Peyer's patch (tissue), 4 donors: ENCODE results near the gene IL17RA. TPM values are rescaled to one million over a fixed set of nuclear protein-coding genes. Genes with fewer than 3 reads are reported as not detected.

Experiments used
- DNase-seq, 3 donors: peaks; one replicate each; pipeline ENCODE4 v3.0.0-alpha.2; 2017 to 2019
- H3K27ac ChIP-seq, 4 donors: fragments of 200-600 bp; sonication (generic); one replicate each; pipeline ENCODE4 v1.5.1; 2016 to 2019
- H3K27me3 ChIP-seq, 2 donors: fragments of 200-600 bp; sonication (generic); one replicate each; pipeline ENCODE4 v1.5.1; 2019
- H3K36me3 ChIP-seq, 3 donors: fragments of 200-600 bp; sonication (generic); one replicate each; pipeline ENCODE4 v1.5.1; 2016 to 2019
- H3K4me1 ChIP-seq, 4 donors: fragments of 200-600 bp; sonication (generic); one replicate each; pipeline ENCODE4 v1.5.1; 2016 to 2019
- H3K4me3 ChIP-seq, 4 donors: fragments of 200-600 bp; sonication (generic); 1 replicate in 3 of 4; 2 replicates in 1 of 4; pipeline ENCODE4 v1.5.1; 2016 to 2019; ENCODE audit warnings: mild to moderate bottlenecking in 1 of 4
- H3K9me3 ChIP-seq, 4 donors: fragments of 200-600 bp; sonication (generic); one replicate each; pipeline ENCODE4 v1.5.1; 2016 to 2019; ENCODE audit warnings: mild to moderate bottlenecking in 1 of 4
- POLR2A ChIP-seq, 2 donors: fragments of 450-650 bp; IDR thresholded peaks; one replicate each; pipeline ENCODE4 v1.5.1; 2017; ENCODE audit warnings: antibody characterized with exemption in 2 of 2, mild to moderate bottlenecking in 2 of 2, moderate library complexity in 2 of 2
- total RNA-seq, 4 donors: library from RNA; depleted of rRNA; stranded (reverse); fragments of >200 nt; gene quantifications; one replicate each; pipeline ENCODE4 v1.1.0, GENCODE V29; 2016
- TF ChIP-seq, protein P1 (sequence below), 6 experiments: fragments of 450-650 bp in 4 of 6; fragments of 200-600 bp in 2 of 6; sonication (generic) in 1 of 6; IDR thresholded peaks; one replicate each; pipeline ENCODE4 v1.5.1; 2017 to 2019; ENCODE audit warnings: antibody characterized with exemption in 6 of 6, mild to moderate bottlenecking in 3 of 6, moderate library complexity in 1 of 6

IL17RA gene
- total RNA-seq, 4 donors from 2014 or later = 12.4 to 23.6 (median 18.3) TPM

DNA sequence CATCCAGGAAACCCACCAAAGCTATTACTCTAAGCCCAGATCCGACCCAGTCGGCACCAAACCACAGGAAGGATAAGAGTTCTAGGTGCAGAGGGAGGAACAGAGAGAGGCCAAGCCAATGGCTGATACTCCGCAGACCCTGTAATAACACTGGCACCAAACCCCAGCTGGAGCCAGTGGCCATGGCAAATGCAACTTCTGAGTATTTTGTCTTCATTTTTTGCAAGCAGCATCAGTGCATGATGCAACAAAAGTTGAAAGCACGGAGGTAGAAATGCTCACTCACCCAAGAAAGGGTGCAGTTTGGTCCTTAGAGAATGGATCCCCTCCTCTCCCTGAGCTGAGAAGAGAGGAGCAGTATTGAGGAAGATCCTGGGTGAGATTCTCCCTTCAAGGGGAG, 33.5 kb downstream of the IL17RA start:
- no peak for DNase-seq
- Histone ChIP-seq H3K9me3 (no peaks in the 10 kb centered on the region), H3K27ac (no peak overlapping the region), H3K4me3 (no peak overlapping the region), H3K36me3 (no peaks in the 10 kb centered on the region), H3K27me3 (peaks cover 0 to 24% of the 10 kb centered on the region in 2 donors), H3K4me1 (peaks cover 0 to 31% (median 16%) of the 10 kb centered on the region in 4 donors)
- no peak for TF ChIP-seq POLR2A (IDR thresholded peaks at IDR 0.05)
- TF ChIP-seq, protein P1, sequence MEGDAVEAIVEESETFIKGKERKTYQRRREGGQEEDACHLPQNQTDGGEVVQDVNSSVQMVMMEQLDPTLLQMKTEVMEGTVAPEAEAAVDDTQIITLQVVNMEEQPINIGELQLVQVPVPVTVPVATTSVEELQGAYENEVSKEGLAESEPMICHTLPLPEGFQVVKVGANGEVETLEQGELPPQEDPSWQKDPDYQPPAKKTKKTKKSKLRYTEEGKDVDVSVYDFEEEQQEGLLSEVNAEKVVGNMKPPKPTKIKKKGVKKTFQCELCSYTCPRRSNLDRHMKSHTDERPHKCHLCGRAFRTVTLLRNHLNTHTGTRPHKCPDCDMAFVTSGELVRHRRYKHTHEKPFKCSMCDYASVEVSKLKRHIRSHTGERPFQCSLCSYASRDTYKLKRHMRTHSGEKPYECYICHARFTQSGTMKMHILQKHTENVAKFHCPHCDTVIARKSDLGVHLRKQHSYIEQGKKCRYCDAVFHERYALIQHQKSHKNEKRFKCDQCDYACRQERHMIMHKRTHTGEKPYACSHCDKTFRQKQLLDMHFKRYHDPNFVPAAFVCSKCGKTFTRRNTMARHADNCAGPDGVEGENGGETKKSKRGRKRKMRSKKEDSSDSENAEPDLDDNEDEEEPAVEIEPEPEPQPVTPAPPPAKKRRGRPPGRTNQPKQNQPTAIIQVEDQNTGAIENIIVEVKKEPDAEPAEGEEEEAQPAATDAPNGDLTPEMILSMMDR (IDR thresholded peaks at IDR 0.05) = no peak

DNA sequence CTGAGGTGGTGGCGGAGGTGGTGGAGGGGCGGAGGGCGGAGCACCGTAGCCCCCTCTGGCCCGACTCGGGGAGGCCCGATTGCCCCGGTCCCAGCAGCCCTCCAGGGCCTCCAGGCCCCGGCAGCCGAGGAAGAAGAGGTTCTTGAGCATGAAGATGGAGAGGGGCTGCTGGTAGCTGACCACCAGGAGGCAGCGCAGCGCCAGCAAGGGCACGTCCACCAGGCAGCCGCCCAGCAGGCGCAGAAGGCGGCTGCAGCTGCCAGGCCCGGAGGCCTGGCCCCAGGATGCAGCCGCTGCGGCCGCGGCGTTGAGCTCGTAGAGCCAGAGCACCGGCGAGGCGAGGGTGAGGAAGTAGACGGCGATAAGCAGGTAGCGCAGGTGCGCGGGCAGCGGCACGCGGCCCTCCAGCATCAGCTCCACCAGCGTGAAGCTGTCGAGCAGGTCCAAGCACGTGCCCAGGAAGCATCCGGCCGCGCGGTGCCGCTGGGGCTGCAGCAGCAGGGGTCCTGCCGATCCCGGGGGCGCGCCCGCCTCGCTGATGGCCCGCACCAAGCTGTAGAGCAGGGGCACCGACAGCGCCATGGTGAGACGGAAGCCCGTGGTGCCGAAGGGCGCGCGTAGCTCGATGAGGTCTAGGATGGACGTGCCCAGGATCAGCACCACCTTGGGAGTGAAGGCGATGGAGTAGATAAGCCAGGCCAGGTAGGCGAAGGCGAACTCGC, 34.8 kb downstream of the IL17RA start:
- peak in 1 of 3 donors; percentile 67 for DNase-seq
- H3K4me1 ChIP-seq = peaks cover 0 to 31% (median 16%) of the 10 kb centered on the region in 4 donors
- no peaks in the 10 kb centered on the region for H3K36me3 ChIP-seq
- H3K27me3 ChIP-seq = peaks cover 0 to 24% of the 10 kb centered on the region in 2 donors
- no peaks in the 10 kb centered on the region for H3K9me3 ChIP-seq
- TF ChIP-seq, protein P1 (IDR thresholded peaks at IDR 0.05) = peak in 3 of 6 experiments; percentile 40 to 49 (median 48)
- no peak for TF ChIP-seq POLR2A (IDR thresholded peaks at IDR 0.05)
- no peak overlapping the region for H3K4me3 ChIP-seq
- H3K27ac ChIP-seq = no peak overlapping the region

DNA sequence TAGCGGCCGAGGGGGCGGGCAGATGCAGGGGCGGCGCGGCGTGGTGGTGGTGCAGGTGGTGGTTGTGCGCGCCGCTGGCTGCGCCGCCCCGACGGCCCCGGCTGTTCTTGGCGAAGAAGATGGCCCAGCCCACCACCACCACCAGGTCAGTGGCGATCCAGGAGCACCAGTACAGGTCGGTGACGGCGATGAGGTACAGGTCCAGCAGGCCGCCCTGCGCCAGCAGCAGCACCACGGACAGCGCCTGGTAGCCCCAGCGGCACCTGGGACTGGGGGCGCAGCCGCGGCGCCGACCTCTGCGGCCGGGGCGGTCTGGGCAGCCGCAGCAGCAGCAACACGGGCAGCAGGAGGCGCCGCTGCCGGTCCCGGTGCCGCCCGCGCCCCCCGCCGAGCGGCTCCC, 35.5 kb downstream of the IL17RA start:
- Histone ChIP-seq H3K4me3 (peak overlapping the region in 3 of 4 donors; percentile 45 to 57 (median 54)), H3K4me1 (peaks cover 0 to 31% (median 16%) of the 10 kb centered on the region in 4 donors), H3K27me3 (peaks cover 0 to 24% of the 10 kb centered on the region in 2 donors), H3K36me3 (no peaks in the 10 kb centered on the region), H3K27ac (no peak overlapping the region), H3K9me3 (no peaks in the 10 kb centered on the region)
- TF ChIP-seq, protein P1 (IDR thresholded peaks at IDR 0.05) = no peak
- no peak for TF ChIP-seq POLR2A (IDR thresholded peaks at IDR 0.05)
- DNase-seq = peak in 1 of 3 donors; percentile 55

DNA sequence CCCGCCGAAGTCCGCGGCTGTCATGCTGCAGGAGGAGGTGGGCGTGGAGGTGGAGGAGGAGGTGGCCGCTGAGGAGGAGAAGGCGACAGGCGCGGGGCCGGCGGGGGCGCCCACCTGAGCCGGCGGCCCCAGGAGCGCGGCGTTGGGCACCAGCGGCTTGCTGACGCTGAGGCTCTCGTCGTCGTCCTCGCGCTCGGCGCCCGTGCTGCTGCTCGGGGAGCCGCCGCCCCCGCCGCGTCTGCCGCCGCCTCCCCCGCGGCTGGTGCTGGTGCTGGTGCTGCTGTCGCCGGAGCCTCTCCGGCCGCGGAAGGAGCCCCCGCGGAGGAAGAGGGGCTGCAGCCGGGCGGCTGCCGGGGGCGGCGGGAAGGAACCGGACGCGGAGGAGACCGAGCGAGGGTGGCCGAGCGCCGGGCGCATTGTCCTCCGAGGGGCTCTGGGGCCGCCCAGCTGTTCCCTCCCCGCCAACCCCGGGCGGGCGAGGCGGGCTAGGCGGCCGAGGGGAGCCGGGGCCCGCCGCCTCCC, 36.0 kb downstream of the IL17RA start:
- DNase-seq = no peak
- Histone ChIP-seq H3K4me1 (peaks cover 0 to 31% (median 16%) of the 10 kb centered on the region in 4 donors), H3K36me3 (no peaks in the 10 kb centered on the region), H3K27me3 (peaks cover 0 to 24% of the 10 kb centered on the region in 2 donors), H3K27ac (no peak overlapping the region), H3K9me3 (no peaks in the 10 kb centered on the region), H3K4me3 (peak overlapping the region; percentile 29 to 57 (median 50))
- TF ChIP-seq POLR2A (IDR thresholded peaks at IDR 0.05) = no peak

DNA sequence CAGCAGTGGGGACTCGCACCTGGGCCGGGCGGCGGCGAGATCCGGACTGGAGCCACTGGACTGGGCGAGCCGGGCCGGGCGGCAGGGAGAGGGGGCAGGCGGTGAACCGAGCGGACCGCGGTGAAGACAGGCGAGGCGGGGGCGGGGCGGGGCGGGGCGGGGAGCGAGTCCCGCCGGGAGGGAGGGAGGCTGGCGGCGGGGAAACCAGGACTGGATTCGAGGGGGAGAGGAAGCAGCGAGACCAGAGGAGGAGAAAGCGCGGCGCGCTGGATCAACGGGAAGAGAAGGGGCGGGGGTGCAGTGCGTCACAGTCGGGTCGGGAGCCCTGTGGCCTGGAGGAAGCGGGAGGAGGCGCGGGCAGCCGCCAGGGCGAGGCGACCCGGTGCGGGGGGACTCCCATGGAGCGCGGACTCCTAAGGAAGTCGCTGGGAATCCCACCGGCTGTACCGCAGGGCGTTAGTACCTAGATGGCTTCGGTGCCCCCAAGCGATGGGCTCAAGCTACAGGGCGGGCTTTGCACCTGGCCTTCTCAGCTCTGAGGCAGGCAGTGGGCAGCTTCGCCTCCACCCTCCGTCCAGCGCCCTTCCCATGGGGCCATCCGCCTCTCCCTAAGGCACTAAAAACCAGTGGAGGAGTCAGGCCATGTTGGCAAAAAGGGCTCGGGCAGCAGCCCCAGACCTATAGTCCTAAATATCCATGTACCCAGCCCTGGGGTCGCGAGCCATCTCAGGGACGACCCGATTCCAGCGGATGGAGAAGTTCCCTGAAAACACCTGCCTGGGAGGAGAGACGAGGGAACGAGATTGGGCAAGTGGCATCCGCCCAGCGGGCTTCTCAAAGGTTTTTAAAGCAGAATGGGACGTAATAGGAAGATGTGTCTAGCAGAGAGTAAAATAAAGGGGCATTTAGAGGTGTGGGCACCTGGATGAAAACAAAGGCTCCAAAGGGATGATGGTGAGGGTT, 36.7 kb downstream of the IL17RA start, which contains the start of gene TMEM121B:
Gene TMEM121B (minus strand): TSS at position 128 of the 963 bp plus-strand sequence. CDS start 233 bp downstream, outside the sequence.
- Histone ChIP-seq H3K4me1 (peaks cover 0 to 31% (median 16%) of the 10 kb centered on the region in 4 donors), H3K36me3 (no peaks in the 10 kb centered on the region), H3K27ac (no peak within 1 kb of the TSS), H3K4me3 (peak within 1 kb of the TSS; percentile 29 to 57 (median 50)), H3K9me3 (no peaks in the 10 kb centered on the region), H3K27me3 (peaks cover 0 to 24% of the 10 kb centered on the region in 2 donors)
- DNase-seq = peak in 1 of 3 donors; percentile 61
- no peak for TF ChIP-seq POLR2A (IDR thresholded peaks at IDR 0.05)
- TF ChIP-seq, protein P1 (IDR thresholded peaks at IDR 0.05) = no peak
